ENCODE data around the gene CHCHD3. TPM values are rescaled to one million over a fixed set of nuclear protein-coding genes. Genes with fewer than 3 reads are reported as not detected.

CHCHD3 gene
- total RNA-seq, 1 donor from 2014 or later, result 75.5 TPM

DNA sequence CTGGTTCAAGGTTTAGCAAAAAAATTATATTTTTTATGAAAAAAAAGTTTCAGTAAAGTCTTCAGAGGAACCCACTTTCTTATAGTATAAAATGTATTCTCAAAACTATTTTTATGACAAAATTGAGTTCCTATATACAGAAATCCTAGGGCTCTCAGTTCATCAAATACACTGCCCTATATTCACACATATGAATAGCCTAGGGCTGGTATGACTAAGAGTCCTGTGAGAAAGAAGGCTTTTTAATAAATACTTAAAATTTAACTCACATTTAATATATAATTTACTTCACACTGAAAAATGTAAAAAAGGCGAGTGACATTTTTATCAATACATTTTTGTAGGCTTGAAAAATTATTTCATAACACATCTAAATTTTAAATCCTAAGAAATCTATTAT, 16.6 kb downstream of the CHCHD3 start:
- no peak overlapping the region for H3K4me3 ChIP-seq (ENCODE audit: low read depth, low read length)
- TF ChIP-seq, protein P1, sequence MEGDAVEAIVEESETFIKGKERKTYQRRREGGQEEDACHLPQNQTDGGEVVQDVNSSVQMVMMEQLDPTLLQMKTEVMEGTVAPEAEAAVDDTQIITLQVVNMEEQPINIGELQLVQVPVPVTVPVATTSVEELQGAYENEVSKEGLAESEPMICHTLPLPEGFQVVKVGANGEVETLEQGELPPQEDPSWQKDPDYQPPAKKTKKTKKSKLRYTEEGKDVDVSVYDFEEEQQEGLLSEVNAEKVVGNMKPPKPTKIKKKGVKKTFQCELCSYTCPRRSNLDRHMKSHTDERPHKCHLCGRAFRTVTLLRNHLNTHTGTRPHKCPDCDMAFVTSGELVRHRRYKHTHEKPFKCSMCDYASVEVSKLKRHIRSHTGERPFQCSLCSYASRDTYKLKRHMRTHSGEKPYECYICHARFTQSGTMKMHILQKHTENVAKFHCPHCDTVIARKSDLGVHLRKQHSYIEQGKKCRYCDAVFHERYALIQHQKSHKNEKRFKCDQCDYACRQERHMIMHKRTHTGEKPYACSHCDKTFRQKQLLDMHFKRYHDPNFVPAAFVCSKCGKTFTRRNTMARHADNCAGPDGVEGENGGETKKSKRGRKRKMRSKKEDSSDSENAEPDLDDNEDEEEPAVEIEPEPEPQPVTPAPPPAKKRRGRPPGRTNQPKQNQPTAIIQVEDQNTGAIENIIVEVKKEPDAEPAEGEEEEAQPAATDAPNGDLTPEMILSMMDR (conservative IDR thresholded peaks at IDR 0.05; ENCODE audit: low read depth, low read length), result no peak
- DNase-seq (ENCODE audit: low read depth), result no peak

DNA sequence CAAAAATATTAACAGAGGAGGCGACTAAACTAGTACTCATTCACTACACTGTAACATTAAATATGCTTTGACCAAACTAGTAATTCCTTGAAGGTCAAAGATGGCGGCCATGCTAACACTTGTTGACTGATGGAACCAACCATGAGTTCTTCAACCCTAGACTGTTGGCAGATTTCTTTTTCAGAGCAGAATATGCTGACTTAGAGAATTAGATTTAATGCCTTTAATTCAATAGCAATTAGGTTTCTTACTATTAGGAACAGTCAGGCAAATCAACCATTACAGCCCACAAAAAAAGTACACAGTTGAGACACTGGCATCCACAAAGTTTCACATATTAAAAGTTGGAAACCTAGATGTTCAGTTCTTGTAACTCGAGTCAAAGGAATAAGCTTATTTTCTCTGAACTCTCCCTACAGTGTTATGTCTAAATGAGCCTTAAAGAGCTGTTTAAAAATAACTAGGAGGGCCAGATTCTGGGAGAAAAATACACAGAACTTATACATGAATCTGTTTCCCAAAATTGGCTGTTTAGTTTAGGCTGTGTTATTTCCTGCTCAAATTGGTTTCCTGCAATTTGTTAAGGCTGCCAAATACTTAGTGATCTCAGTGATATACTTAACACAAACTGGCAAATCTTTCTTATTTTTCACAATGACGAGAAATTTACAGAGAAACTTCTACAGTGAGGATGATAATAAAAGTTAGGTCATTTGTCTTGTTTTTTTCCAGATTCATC, 17.6 kb downstream of the CHCHD3 start:
- DNase-seq (ENCODE audit: low read depth), result no peak
- H3K4me3 ChIP-seq (ENCODE audit: low read depth, low read length), result no peak overlapping the region
- TF ChIP-seq, protein P1 (conservative IDR thresholded peaks at IDR 0.05; ENCODE audit: low read depth, low read length), result no peak

DNA sequence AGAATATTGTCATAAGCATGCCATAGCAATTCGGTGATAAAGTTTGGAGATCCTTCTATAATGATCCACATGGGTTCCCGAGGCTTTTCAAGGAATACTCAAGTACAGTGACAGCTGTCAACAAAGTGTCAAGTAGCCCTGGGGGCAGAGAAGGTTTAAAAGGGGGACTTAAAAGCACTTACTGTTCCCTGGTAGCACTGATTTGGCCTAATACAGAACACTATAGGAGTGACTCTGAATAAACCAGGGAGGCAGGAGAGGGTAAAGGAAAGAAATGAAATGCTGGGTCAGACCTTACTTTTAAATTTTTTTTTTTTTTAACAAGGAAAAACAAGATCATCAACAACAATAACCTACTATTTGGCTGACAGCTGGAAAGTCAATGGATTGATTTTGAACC, 20.1 kb downstream of the CHCHD3 start:
- no peak overlapping the region for H3K4me3 ChIP-seq (ENCODE audit: low read depth, low read length)
- no peak for DNase-seq (ENCODE audit: low read depth)
- TF ChIP-seq, protein P1 (conservative IDR thresholded peaks at IDR 0.05; ENCODE audit: low read depth, low read length), result no peak

DNA sequence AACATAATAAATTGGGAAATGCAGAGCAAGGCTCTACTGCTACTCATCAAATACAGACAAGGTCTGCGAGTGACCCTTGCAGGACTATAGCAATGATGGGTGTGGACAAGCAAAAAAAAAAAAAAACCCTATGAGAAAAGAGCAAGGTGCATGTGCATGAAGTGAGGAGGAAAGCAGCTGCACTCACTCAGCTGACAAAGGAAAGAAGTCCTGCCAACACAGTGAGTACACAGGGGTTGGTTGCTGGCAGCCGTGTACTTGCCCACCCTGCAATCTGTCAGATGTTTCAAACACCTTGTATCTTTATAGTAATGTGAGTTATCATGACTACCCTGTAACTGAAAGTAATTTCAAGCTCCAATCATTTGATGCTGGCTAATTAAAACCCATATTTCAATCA, 20.5 kb downstream of the CHCHD3 start:
- TF ChIP-seq, protein P1 (conservative IDR thresholded peaks at IDR 0.05; ENCODE audit: low read depth, low read length), result no peak
- no peak for DNase-seq (ENCODE audit: low read depth)
- H3K4me3 ChIP-seq (ENCODE audit: low read depth, low read length), result no peak overlapping the region

DNA sequence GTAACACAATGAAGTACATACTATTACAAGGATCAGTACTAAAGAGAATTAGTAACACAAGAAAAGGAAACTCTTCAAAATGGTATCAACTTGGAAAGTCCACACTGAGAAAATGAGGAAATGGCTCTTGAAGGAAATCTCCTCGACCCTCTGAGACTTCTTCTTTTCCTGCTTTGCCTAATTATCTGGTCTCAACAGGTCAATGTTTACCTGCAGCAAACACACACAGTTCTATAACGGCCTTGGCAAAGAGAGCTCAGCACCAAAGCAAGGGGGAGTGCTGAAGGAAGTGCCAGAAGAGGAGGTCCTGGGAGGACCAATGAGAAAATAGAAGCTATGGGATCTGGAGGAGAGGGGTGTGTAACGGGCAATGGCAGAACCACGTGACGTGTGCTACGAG, 21.9 kb downstream of the CHCHD3 start:
- no peak overlapping the region for H3K4me3 ChIP-seq (ENCODE audit: low read depth, low read length)
- no peak for DNase-seq (ENCODE audit: low read depth)
- TF ChIP-seq, protein P1 (conservative IDR thresholded peaks at IDR 0.05; ENCODE audit: low read depth, low read length), result no peak

DNA sequence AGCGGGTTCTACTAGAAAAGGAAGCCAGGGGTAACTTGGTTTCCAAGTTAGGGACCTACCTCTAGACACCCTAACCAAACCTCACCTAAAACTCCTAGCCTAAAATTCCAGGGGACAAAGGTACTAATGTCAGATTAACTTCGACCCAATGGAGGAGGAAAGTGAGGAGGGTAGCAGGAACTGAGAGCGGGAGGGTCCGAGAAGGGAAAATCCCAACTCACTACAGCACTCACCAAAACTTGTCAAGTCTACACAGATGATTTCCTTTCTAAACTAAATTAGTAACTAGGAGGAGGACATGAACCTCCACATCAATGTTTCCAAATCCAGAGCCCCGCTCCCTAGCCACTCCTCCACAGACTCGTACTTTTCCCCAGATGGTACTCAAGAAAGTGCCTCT, 22.6 kb downstream of the CHCHD3 start:
- H3K4me3 ChIP-seq (ENCODE audit: low read depth, low read length), result no peak overlapping the region
- TF ChIP-seq, protein P1 (conservative IDR thresholded peaks at IDR 0.05; ENCODE audit: low read depth, low read length), result no peak
- DNase-seq (ENCODE audit: low read depth), result no peak
